ENCODE measurements around the gene ACVR1C.

Gene ACVR1C

DNA sequence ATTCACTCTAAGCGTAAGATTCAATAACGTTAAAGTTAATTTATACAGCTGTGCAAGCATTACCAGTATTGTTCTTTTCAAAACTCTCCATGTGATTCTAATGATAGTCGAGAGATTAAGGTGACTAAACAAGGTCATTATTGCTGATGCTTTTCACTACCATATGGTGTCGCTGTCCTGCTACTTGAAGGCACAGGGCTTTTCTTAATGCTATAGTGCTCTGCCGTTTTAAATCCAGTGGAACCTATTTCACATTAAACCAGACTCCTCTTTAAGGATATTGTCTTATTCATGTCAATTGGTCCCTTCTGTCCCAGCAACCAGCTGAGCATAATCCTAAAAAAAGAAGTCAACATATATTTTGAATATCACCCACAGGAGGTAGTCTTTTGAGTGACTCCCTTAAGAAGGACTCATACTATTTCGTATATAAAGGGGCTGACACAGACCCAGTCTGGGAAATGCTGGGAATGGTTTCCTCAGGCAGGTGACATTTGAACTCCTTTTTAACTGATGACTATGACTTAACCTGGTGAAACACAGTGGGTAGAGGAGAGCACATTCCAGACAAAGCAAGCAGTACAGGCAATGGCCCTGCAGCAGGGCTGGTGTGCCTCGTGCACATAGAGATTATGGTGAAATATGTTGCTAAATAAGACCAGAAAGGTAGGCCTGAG lies 130.9 kb downstream of the ACVR1C start:
- DNase-seq (ENCODE audit: low read depth) = no peak

DNA sequence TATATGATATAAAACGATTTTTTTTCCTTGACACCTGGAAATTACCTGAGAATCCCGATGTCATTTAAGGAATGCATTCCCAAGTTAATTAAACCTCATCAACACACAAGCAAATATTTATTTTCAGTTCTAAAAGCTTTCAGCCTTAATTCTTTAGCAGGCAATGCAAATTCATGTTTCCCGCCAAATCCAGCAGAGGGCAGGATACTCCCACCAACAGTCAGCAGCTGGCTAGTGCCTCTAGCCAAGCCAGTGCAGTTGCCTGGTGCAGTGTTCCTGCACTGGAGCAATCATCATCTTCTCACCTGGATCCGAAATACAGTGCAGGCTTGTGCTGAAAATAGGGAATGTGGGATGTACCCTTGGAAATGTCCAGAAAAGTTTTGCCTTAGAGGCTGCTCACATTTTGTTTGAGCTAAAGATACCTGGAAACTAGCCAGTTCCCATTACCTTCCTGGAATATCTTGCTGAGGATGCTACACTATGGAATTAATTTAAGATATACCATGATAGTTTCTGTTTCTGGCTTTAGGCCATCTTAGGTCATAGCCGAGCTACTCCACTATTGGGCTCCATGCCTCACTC lies 136.4 kb downstream of the ACVR1C start:
- DNase-seq (ENCODE audit: low read depth) = no peak

DNA sequence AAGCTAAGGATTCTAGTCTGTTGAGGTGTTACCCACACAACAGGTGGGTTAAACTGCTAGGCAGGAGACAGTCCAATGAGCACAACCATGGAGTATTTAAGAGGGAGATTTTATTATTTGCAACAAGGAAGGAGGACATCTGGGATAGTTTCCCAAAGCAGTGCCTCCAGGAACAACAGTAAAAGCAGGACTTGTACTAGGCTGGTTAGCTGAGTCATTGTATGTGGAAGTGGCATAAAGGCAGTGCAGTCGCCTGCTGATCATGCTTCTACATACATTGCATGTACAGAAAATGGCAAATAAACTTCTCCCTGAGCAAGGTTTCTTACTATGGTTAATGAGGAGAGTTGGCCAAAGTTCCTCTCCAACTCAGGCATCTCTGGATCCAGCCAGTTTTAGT lies 138.7 kb downstream of the ACVR1C start:
- DNase-seq (ENCODE audit: low read depth) = no peak

GRCh38 chr2:157488877-157489276 lies 139.8 kb downstream of the ACVR1C start:
- no peak for DNase-seq (ENCODE audit: low read depth)

DNA sequence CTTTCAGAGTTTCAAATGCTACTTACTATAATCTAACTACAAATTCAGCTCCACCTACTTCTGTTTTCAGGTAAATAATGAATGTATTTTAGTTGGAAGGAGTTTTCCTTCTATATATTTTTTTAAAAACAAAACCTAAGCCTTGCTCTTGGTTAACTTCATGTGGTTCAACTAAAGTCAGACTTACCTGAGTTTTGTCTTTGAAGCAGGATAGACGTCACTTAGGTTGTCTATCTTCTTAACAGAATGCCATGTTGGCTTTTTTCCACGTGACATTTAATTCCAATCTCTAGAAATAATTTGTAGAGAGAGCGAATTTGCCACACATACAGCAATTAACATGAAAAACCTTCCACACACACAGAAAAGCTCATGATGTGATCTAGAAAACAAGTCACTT lies 140.9 kb downstream of the ACVR1C start:
- no peak for DNase-seq (ENCODE audit: low read depth)

GRCh38 chr2:157487271-157487610 lies 141.4 kb downstream of the ACVR1C start:
- DNase-seq (ENCODE audit: low read depth) = no peak

DNA sequence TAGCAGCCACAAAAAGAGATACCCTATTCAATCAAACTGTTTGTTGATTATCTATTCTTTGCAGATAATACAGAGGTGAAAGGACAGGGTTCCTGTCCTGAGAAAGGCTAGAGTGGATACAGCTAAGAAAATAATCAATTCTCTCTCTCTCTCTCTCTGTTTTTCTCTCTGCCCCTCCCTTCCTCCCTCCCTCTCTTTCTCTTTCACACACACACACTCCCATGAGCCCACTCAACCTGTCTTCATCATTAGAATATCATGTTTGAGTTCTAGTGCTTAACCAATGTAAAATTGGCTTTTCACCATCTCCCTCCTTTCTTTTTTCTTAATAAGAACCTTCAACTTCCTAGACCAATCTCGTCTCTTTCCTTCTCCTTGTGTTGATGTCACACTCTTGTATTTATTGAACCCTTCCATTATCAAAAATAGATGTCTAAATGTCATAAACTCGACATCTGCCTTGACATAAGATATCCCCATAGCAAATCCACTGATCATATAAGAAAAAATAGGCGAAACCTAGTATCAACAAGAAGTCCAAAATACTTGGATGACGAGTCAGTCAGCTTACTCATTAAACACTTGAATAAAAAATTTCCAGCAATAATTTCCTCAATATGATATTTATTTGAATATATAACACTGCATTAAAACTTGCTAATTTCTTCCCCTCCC lies 141.9 kb downstream of the ACVR1C start:
- DNase-seq (ENCODE audit: low read depth) = no peak

DNA sequence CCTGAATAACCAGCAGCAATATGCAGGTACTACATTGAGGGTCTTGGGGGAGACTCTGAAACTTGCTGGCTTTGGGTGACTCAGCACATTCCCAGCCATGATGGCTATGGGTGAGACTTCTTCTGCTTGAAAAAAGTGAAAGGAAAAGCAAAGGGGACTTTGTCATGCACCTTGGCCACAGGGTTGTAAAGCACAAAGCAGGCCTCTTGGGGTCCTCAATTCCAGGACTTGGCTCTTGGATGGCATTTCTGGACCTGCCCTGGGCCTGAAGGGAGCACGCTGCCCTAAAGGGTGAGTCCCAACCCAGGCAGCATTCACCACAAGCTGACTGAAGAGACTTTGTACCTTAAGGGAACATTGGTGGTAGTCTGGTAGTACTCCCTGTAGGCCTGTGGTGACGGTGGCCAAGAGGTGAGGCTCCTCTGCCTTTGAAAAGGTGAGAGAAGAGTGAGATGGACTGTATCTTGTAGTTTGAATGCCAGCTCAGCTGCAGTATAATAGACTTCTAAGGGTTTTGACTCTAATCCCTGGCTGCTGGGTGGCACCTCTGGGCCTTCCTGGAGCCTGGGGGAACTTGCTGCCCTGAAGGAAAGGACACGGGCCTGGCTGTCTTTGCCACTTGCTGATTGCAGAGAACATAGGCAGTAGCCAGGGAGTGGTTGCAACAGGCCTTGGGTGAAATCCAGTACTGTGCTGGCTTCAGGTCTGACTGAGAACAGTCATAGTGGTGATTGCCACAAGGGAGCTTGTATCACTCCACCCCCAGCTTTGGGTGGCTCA lies 148.3 kb downstream of the ACVR1C start:
- DNase-seq (ENCODE audit: low read depth) = no peak

GRCh38 chr2:157479081-157480027 lies 149.3 kb downstream of the ACVR1C start:
- no peak for DNase-seq (ENCODE audit: low read depth)

- no peak for DNase-seq (ENCODE audit: low read depth)
These were observed 150.7 kb downstream of the ACVR1C start for GRCh38 chr2:157477919-157478318.

DNA sequence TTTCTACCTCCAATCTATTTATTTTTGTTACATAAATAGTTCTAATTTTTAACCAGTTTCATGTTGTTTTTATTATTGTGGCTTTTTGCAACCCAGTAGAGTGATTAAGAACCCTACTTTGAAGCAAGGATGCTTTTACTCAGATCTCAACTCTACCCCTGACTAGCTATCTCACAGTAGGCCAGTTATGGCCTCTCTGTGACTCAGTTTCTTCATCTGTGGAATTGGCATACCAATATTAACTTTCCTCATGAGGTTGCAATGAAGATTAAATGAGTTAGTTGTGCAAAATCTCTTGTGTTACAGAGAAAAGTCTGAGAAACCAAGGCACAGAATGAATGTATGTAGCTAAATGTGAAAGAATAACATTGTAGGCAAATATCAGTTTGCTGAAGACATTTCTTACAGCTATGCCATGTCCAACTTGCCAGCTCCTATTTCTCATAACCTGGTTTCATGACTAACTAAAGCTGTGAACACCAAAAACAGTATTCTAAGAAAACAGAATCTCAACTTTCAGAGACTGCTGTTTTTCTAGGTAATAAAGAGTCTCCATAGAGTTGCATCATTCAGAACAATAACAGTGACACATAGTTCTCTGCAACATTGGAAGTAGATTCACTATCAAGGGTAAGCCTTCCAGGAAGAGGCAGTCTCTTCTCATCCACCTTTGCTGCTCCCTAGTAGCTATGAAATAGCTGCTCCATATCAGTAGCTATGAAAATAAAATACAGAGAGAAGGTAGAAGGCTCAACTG lies 151.5 kb downstream of the ACVR1C start:
- DNase-seq (ENCODE audit: low read depth) = no peak

Data from CMK (cell line).